ENCODE data around the gene USP40. TPM values are rescaled to one million over a fixed set of nuclear protein-coding genes. Genes with fewer than 3 reads are reported as not detected.

Gene USP40
- total and polyA plus RNA-seq, 10 of the 15 experiments (the other 5 are each of a cell fraction or from before 2014, with no cell fraction given): 3.4 to 20.8 (median 15.2) TPM

DNA sequence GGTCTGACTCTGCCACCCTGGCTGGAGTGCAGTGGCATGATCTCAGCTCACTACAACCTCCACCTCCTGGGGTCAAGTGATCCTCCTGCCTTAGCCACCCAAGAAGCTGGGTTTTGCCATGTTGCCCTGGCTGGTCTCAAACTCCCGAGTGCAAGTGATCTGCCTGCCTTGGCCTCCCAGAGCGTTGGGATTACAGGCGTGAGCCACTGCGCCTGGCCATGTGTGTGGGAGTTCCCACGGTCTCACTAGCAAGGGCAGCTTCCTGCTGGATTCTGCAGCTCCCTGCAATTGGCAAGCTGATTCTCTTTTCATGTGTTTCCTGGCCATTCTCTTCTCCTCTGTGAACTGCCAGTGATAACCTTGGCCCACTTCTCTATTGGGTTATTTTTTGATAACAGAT, 84.0 kb downstream of the USP40 start:
- Histone ChIP-seq H3K36me3 (ENCODE audit: control insufficient read depth in 2 of 2, insufficient read depth in 2 of 2, low read length in 1 of 2) (peaks cover 1 to 2% of the 10 kb centered on the region in 2 experiments; a peak in 3 of 4 replicates), H4K20me1 (ENCODE audit: control insufficient read depth, insufficient read depth) (no peaks in the 10 kb centered on the region), H3K27ac (ENCODE audit: control insufficient read depth, insufficient read depth) (no peak overlapping the region), H3K4me3 (no peak overlapping the region), H3K9me3 (replicated peaks; ENCODE audit: control insufficient read depth, insufficient read depth, low read length) (no peaks in the 10 kb centered on the region), H3K9ac (ENCODE audit: control insufficient read depth, insufficient read depth, low read length) (no peak overlapping the region), H3K4me1 (ENCODE audit: control insufficient read depth, insufficient read depth, low read length) (no peaks in the 10 kb centered on the region), H3K27me3 (replicated peaks in 1 of 2; ENCODE audit: control insufficient read depth in 2 of 2, insufficient read depth in 2 of 2, low read length in 1 of 2) (no peaks in the 10 kb centered on the region), H2AFZ (ENCODE audit: control insufficient read depth, low read depth, low read length) (no peak overlapping the region), H3K4me2 (ENCODE audit: control insufficient read depth, insufficient read depth) (no peak overlapping the region), H3K79me2 (ENCODE audit: control insufficient read depth, insufficient read depth, low read length) (no peaks in the 10 kb centered on the region)
- intact Hi-C loops (cut with micrococcal nuclease; ENCODE audit: unreplicated experiment): loop anchor here (10.0 kb wide), 1 partner anchor 232 kb away; the partner anchor contains the start of genes UGT1A4 and UGT1A5
- ATAC-seq (no peak), FAIRE-seq (no peak), DNase-seq (ENCODE audit: low read depth, low spot score) (no peak)
- WGBS (ENCODE audit: insufficient coverage, insufficient replicate concordance, low lambda C conversion rate, missing lambda C conversion rate): 90% methylated on average over 5 of the region's 5 CpGs
- SMC1A ChIA-PET (ENCODE audit: uncharacterized antibody, unreplicated experiment): interaction anchor here (0.7 kb wide), 1 partner anchor 107 kb away, joined by 3 read pairs; no protein-coding TSS in a partner anchor
- POLR2A ChIA-PET: no interaction called here
- TF ChIP-seq PAX8 (IDR thresholded peaks at IDR 0.05): no peak
- TF ChIP-seq EP300 (IDR thresholded peaks at IDR 0.05; ENCODE audit: borderline replicate concordance in 1 of 2, control insufficient read depth in 1 of 2, low read depth in 2 of 2, low read length in 2 of 2): no peak
- no peak for TF ChIP-seq RUNX3 (IDR thresholded peaks at IDR 0.05; ENCODE audit: low read length)
- no peak for TF ChIP-seq HCFC1 (IDR thresholded peaks at IDR 0.05; ENCODE audit: low read length)
- TF ChIP-seq TCF12 (IDR thresholded peaks at IDR 0.05; ENCODE audit: low read depth, low read length): no peak
- TF ChIP-seq TCF3 (IDR thresholded peaks at IDR 0.05; ENCODE audit: borderline replicate concordance, insufficient read depth, low read depth, low read length): no peak
- TF ChIP-seq MTA3 (IDR thresholded peaks at IDR 0.05; ENCODE audit: borderline replicate concordance, low read length): no peak
- TF ChIP-seq ZZZ3 (IDR thresholded peaks at IDR 0.05; ENCODE audit: control insufficient read depth, insufficient read length, low read depth): no peak
- TF ChIP-seq RBBP5 (conservative IDR thresholded peaks at IDR 0.05): no peak
- no peak for TF ChIP-seq RFX5 (IDR thresholded peaks at IDR 0.05; ENCODE audit: low read depth, low read length)
- TF ChIP-seq PAX5 (IDR thresholded peaks at IDR 0.05; ENCODE audit: borderline replicate concordance, low read depth, low read length): no peak
- TF ChIP-seq, protein P1, sequence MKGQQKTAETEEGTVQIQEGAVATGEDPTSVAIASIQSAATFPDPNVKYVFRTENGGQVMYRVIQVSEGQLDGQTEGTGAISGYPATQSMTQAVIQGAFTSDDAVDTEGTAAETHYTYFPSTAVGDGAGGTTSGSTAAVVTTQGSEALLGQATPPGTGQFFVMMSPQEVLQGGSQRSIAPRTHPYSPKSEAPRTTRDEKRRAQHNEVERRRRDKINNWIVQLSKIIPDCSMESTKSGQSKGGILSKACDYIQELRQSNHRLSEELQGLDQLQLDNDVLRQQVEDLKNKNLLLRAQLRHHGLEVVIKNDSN (IDR thresholded peaks at IDR 0.05; ENCODE audit: borderline replicate concordance, extremely low read length, insufficient read depth, low read depth, low read length): no peak
- RAD21 ChIA-PET (ENCODE audit: unreplicated experiment): no interaction called here
- CTCF ChIA-PET: interaction anchor here (0.5 kb wide), 1 partner anchor 455 kb away, joined by 3 read pairs; no protein-coding TSS in a partner anchor
- in situ Hi-C loops (cut with MboI): no loop called here
- BruUV-seq (replicated peaks): no TSS peak

All from GM12878 (cell line).